HepG2 (cell line): ENCODE data around the gene LYRM7. TPM values are rescaled to one million over a fixed set of nuclear protein-coding genes. Genes with fewer than 3 reads are reported as not detected.
A peak's percentile ranks its signal among the peaks of the same experiment; 100 is the strongest.

Experiments used
- AHR ChIP-seq: IDR thresholded peaks from 2 replicates; pipeline ENCODE4 v1.6.1; 2018; ENCODE audit warnings: missing genetic modification reagents, missing compliant biosample characterization
- ATF7-NPFF ChIP-seq: sonication (generic); formaldehyde crosslinking; IDR thresholded peaks from 2 replicates; pipeline ENCODE4 v1.8.1; 2023; ENCODE audit warnings: mild to moderate bottlenecking, low read depth, missing genetic modification reagents, moderate library complexity
- CBX2 ChIP-seq, 2 experiments: fragments of 200-600 bp in 1 of 2; sonication (generic); formaldehyde crosslinking in 1 of 2; IDR thresholded peaks; 2 replicates each; pipeline versions ENCODE4 v1.7.0 to v1.8.1; 2018 to 2022; ENCODE audit warnings: low read depth in 2 of 2, low read length in 1 of 2, mild to moderate bottlenecking in 1 of 2, missing genetic modification reagents in 1 of 2
- DNMT1 ChIP-seq: sonication (generic); formaldehyde crosslinking; IDR thresholded peaks from 2 replicates; pipeline ENCODE4 v1.5.1; 2020; ENCODE audit warnings: mild to moderate bottlenecking, missing genetic modification reagents
- GATA4 ChIP-seq: sonication (generic); IDR thresholded peaks from 2 replicates; pipeline ENCODE4 v1.6.1; 2016; ENCODE audit warnings: antibody characterized with exemption, low read depth, borderline replicate concordance
- HDAC6 ChIP-seq: fragments of 200-600 bp; sonication (generic); IDR thresholded peaks from 2 replicates; pipeline ENCODE4 v1.7.0; 2017; ENCODE audit warnings: mild to moderate bottlenecking, antibody characterized with exemption, low read length, low read depth
- HES4 ChIP-seq: sonication (generic); formaldehyde crosslinking; IDR thresholded peaks from 2 replicates; pipeline ENCODE4 v1.9.0; 2021; ENCODE audit warnings: mild to moderate bottlenecking, missing genetic modification reagents, borderline replicate concordance
- HNF1B ChIP-seq: sonication (generic); formaldehyde crosslinking; IDR thresholded peaks from 2 replicates; pipeline ENCODE4 v1.5.1; 2020; ENCODE audit warnings: mild to moderate bottlenecking, moderate library complexity, missing genetic modification reagents
- IRF1 ChIP-seq: sonication (generic); formaldehyde crosslinking; IDR thresholded peaks from 2 replicates; pipeline ENCODE4 v1.4.0; 2020; ENCODE audit warnings: low read depth, mild to moderate bottlenecking, missing genetic modification reagents
- KAT8 ChIP-seq: IDR thresholded peaks from 2 replicates; pipeline ENCODE4 v1.6.1; 2016; ENCODE audit warnings: missing genetic modification reagents, missing compliant biosample characterization
- MXI1 ChIP-seq: IDR thresholded peaks from 3 replicates; pipeline ENCODE4 v1.6.1; 2012; ENCODE audit warnings: low read depth, low read length, inconsistent platforms, borderline replicate concordance
- NFYB ChIP-seq: sonication (generic); formaldehyde crosslinking; IDR thresholded peaks from 2 replicates; pipeline ENCODE4 v1.4.0; 2020; ENCODE audit warnings: missing genetic modification reagents
- ONECUT2 ChIP-seq: sonication (generic); formaldehyde crosslinking; IDR thresholded peaks from 2 replicates; pipeline ENCODE4 v1.4.0; 2020; ENCODE audit warnings: missing genetic modification reagents
- TEAD2 ChIP-seq: sonication (generic); formaldehyde crosslinking; IDR thresholded peaks from 2 replicates; pipeline ENCODE4 v1.9.0; 2021; ENCODE audit warnings: missing genetic modification reagents
- ZFP1 ChIP-seq: IDR thresholded peaks from 2 replicates; pipeline ENCODE4 v1.6.1; 2016
- ZNF10 ChIP-seq: sonication (generic); formaldehyde crosslinking; IDR thresholded peaks from 2 replicates; pipeline ENCODE4 v1.4.0; 2020; ENCODE audit warnings: mild to moderate bottlenecking, low read depth, missing genetic modification reagents, borderline replicate concordance
- ZNF12 ChIP-seq: sonication (generic); formaldehyde crosslinking; IDR thresholded peaks from 2 replicates; pipeline ENCODE4 v1.5.0; 2020; ENCODE audit warnings: missing genetic modification reagents
- ZNF225 ChIP-seq: sonication (generic); formaldehyde crosslinking; IDR thresholded peaks from 2 replicates; pipeline ENCODE4 v1.4.0; 2020; ENCODE audit warnings: mild to moderate bottlenecking, missing genetic modification reagents
- ZNF615 ChIP-seq: sonication (generic); formaldehyde crosslinking; IDR thresholded peaks from 2 replicates; pipeline ENCODE4 v1.5.0; 2020; ENCODE audit warnings: mild to moderate bottlenecking, missing genetic modification reagents, borderline replicate concordance
- ZNF737 ChIP-seq: sonication (generic); formaldehyde crosslinking; IDR thresholded peaks from 2 replicates; pipeline ENCODE4 v1.5.0; 2020; ENCODE audit warnings: missing genetic modification reagents, mild to moderate bottlenecking, borderline replicate concordance
- ZSCAN12 ChIP-seq: sonication (generic); formaldehyde crosslinking; IDR thresholded peaks from 2 replicates; pipeline ENCODE4 v1.9.0; 2021; ENCODE audit warnings: mild to moderate bottlenecking, missing genetic modification reagents
- polyA plus RNA-seq, 8 experiments: library from polyadenylated mRNA; depleted of rRNA in 3 of 8; stranded (reverse) in 7 of 8; unstranded in 1 of 8; fragments of >200 nt; fragmentation: Illumina TruSeq in 4 of 8; extraction: Trizol in 4 of 8; gene quantifications; 2 replicates each; pipeline versions ENCODE4 v1.2.1 to v1.2.3, GENCODE V29; 2011 to 2016; ENCODE audit warnings: low read depth in 4 of 8, missing spikeins in 1 of 8, mixed read lengths in 1 of 8; ENCODE audit not compliant: insufficient read depth in 1 of 8
- total RNA-seq, 5 experiments: library from RNA; depleted of rRNA; stranded (reverse); fragments of >200 nt; fragmentation: Illumina TruSeq; extraction: Trizol; gene quantifications; 2 replicates each; pipeline ENCODE4 v1.2.3, GENCODE V29; 2016; ENCODE audit warnings: low read depth in 1 of 5
- TF ChIP-seq, protein P1 (sequence below): sonication (generic); formaldehyde crosslinking; IDR thresholded peaks from 2 replicates; pipeline ENCODE4 v1.8.1; 2023; ENCODE audit warnings: mild to moderate bottlenecking, missing genetic modification reagents
- TF ChIP-seq, protein P2 (sequence below): sonication (generic); formaldehyde crosslinking; IDR thresholded peaks from 2 replicates; pipeline ENCODE4 v1.4.0; 2020; ENCODE audit warnings: missing genetic modification reagents
- TF ChIP-seq, protein P3 (sequence below): sonication (generic); formaldehyde crosslinking; IDR thresholded peaks from 2 replicates; pipeline ENCODE4 v1.9.0; 2021; ENCODE audit warnings: missing genetic modification reagents, borderline replicate concordance

LYRM7 gene
- total and polyA plus RNA-seq, 2 of the 13 experiments (the other 11 are each of a cell fraction or from before 2014, with no cell fraction given): 3.0 to 5.5 TPM

- TF ChIP-seq, protein P1, sequence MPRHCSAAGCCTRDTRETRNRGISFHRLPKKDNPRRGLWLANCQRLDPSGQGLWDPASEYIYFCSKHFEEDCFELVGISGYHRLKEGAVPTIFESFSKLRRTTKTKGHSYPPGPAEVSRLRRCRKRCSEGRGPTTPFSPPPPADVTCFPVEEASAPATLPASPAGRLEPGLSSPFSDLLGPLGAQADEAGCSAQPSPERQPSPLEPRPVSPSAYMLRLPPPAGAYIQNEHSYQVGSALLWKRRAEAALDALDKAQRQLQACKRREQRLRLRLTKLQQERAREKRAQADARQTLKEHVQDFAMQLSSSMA (CRISPR knock-in tag): no peak
- no peak for TF ChIP-seq ZNF10 (CRISPR knock-in tag)
- no peak for TF ChIP-seq DNMT1 (CRISPR knock-in tag)
- TF ChIP-seq ZFP1 (CRISPR knock-in tag): peak; percentile 79
- TF ChIP-seq IRF1: no peak
- peak; percentile 58; the same call in 1 of the 2 replicates for TF ChIP-seq ZSCAN12
- TF ChIP-seq AHR (CRISPR knock-in tag): peak; percentile 53; the same call in 1 of the 2 replicates
- no peak for TF ChIP-seq CBX2 (IDR thresholded peaks at IDR 0.05; ENCODE audit: low read depth, low read length)
- TF ChIP-seq CBX2 (CRISPR knock-in tag; IDR thresholded peaks at IDR 0.05; ENCODE audit: low read depth): no peak
- peak; percentile 59; the same call in 1 of the 3 replicates for TF ChIP-seq MXI1
- no peak; the same call in 1 of the 2 replicates for TF ChIP-seq KAT8
- TF ChIP-seq ONECUT2: no peak
- TF ChIP-seq ZNF12 (CRISPR knock-in tag): peak; percentile 74
- TF ChIP-seq, protein P2, sequence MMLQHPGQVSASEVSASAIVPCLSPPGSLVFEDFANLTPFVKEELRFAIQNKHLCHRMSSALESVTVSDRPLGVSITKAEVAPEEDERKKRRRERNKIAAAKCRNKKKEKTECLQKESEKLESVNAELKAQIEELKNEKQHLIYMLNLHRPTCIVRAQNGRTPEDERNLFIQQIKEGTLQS (CRISPR knock-in tag): no peak
- 0 out of 2 replicates have a peak, but pooled peaks have one; percentile 18 for TF ChIP-seq ATF7-NPFF (CRISPR knock-in tag)
- no peak for TF ChIP-seq ZNF737
- peak; percentile 89 for TF ChIP-seq HNF1B (CRISPR knock-in tag)
- no peak for TF ChIP-seq ZNF615 (CRISPR knock-in tag)
- TF ChIP-seq, protein P3, sequence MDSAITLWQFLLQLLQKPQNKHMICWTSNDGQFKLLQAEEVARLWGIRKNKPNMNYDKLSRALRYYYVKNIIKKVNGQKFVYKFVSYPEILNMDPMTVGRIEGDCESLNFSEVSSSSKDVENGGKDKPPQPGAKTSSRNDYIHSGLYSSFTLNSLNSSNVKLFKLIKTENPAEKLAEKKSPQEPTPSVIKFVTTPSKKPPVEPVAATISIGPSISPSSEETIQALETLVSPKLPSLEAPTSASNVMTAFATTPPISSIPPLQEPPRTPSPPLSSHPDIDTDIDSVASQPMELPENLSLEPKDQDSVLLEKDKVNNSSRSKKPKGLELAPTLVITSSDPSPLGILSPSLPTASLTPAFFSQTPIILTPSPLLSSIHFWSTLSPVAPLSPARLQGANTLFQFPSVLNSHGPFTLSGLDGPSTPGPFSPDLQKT (CRISPR knock-in tag): no peak
- no peak for TF ChIP-seq HDAC6
- no peak for TF ChIP-seq TEAD2 (CRISPR knock-in tag)
- TF ChIP-seq ZNF225 (CRISPR knock-in tag): peak; percentile 35; the same call in 1 of the 2 replicates
- TF ChIP-seq HES4 (CRISPR knock-in tag): no peak
- no peak for TF ChIP-seq NFYB (CRISPR knock-in tag)
- TF ChIP-seq GATA4: peak; percentile 68; the same call in 1 of the 2 replicates
These were observed 5.5 kb upstream of the LYRM7 start, which contains the start of gene HINT1 (continued) for GRCh38 chr5:131165119-131165727.
